ENCODE data around the gene NAIF1.
A peak's percentile ranks its signal among the peaks of the same experiment; 100 is the strongest.
"Not testable (repeated sequence)": the region's sequence is repeated elsewhere in the genome, so short reads cannot be mapped to it uniquely, and the experiment has no call there.

NAIF1 gene

DNA sequence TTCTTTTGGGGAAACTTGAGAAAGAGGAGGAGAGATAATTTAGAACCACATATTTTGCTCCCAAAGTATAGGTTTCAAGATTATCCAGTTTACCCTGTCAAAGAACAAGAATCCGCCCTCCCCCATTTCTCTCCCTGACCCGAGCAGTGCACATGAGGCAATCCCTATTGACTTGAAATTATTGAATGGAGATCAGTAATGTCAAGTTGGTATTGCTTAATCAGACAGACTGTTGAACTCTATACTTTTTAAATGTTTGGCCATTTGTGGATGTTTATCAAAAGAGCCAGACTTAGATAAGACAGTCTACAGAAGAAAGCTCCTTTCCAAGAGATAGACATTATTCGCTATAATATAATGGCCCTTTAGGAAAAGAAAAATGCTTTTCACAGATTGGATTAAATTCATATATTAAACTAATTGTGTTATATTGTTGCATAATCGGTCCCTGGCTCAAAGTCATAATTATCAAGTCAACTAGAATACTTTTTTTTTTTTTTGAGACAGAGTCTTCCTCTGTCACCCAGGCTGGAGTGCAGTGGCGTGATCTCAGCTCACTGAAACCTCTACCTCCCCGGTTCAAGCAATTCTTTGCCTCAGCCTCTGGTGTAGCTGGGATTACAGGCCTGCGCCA lies 6.2 kb upstream of the NAIF1 start:
- H3K9me3 ChIP-seq (ENCODE audit: control extremely low read depth in 1 of 5, control insufficient read depth in 4 of 5, insufficient read depth in 2 of 5, low read depth in 1 of 5, low read length in 4 of 5), result no peaks in the 10 kb centered on the region
- WGBS (ENCODE audit: insufficient coverage), result no CpG with 5 or more reads among the region's 7 CpGs
- peak overlapping the region; percentile 33 to 71 for H3K27ac ChIP-seq (ENCODE audit: insufficient read depth in 1 of 2, low read depth in 1 of 2, low read length in 2 of 2, poor library complexity in 1 of 2, severe bottlenecking in 2 of 2)
- no peaks in the 10 kb centered on the region for H3K27me3 ChIP-seq (replicated peaks in 2 of 5; ENCODE audit: control insufficient read depth in 4 of 5, insufficient read depth in 5 of 5, low read length in 4 of 5)
- peaks cover 0 to 5% (median under 1%) of the 10 kb centered on the region in 4 experiments for H3K36me3 ChIP-seq (ENCODE audit: control insufficient read depth in 4 of 4, insufficient read depth in 4 of 4, low read length in 3 of 4)
- DNase-seq, result no peak
- ChIA-PET CTCF (interaction anchor here (1.2 to 3.1 kb wide), 9 partner anchors 8 to 131 kb away, joined by 3 to 12 read pairs (median 5); no protein-coding TSS in a partner anchor), POLR2A (interaction anchor here (1.4 kb wide), 1 partner anchor 21 kb away, joined by 3 read pairs; no protein-coding TSS in a partner anchor)
- H3K4me3 ChIP-seq (ENCODE audit: control insufficient read depth in 1 of 7, extremely low read depth in 1 of 7, insufficient read depth in 4 of 7, low read depth in 2 of 7, low read length in 6 of 7), result peak overlapping the region in 2 of 7 experiments; percentile 55 to 61
- peaks cover 28 to 59% (median 47%) of the 10 kb centered on the region in 4 experiments for H3K4me1 ChIP-seq (ENCODE audit: control extremely low read depth in 1 of 4, control insufficient read depth in 4 of 4, insufficient read depth in 4 of 4, low read length in 3 of 4)

DNA sequence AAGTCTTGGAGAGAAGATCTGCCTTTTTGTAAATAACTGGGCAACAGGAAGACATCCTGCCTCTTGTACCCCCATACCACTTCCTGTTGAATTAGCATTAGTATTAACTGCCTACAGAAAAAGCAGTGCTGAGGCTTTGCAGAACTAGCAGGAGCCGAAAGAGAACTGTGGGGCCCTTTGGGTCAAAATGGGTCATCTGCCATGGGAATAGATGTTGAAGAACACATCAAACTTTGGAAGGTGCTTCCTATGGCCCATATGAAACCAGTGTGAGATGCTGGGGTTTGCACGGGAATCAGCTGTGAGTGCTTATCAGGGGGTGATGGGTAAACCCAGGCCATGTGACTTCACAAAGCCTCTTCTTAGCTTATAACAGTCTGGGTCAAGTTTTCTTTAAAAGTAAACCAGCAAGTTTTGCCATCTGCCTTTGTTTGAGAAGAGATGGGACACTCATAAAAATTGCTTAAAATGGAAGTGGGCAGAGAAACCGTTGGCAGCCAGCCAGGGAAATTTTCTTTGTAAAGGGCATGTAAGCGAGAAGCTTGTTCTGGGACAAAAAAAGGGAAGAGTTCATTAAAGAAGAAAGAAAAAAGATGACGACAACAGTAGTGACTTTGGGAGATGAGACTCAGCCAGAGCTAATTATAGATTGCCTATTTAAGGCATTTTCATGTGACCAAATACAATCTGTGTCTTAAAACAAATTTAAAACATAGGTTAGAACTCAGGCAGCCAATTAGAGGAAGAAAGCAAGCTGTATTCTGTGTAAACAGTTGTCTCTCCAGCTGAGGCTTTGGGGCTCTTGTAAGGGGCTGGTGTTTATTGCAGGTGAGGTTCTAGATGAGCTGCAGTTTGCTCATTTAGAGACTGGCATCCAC lies 5.3 kb upstream of the NAIF1 start:
- no peaks in the 10 kb centered on the region for H3K27me3 ChIP-seq (replicated peaks in 2 of 5; ENCODE audit: control insufficient read depth in 4 of 5, insufficient read depth in 5 of 5, low read length in 4 of 5)
- H3K4me3 ChIP-seq (ENCODE audit: control insufficient read depth in 1 of 7, extremely low read depth in 1 of 7, insufficient read depth in 4 of 7, low read depth in 2 of 7, low read length in 6 of 7), result peak overlapping the region in 6 of 7 experiments; percentile 2 to 61 (median 52)
- ChIA-PET CTCF (interaction anchor here (1.2 to 3.1 kb wide), 12 partner anchors 9 to 130 kb away, joined by 3 to 12 read pairs (median 4); no protein-coding TSS in a partner anchor), POLR2A (interaction anchor here (0.7 to 1.4 kb wide), 3 partner anchors 9 to 46 kb away, joined by 3 to 4 read pairs (median 3); no protein-coding TSS in a partner anchor)
- DNase-seq, result peak; percentile 79 to 88 (median 84)
- 0% methylated on average over 4 of the region's 5 CpGs for WGBS (ENCODE audit: insufficient coverage)
- H3K9me3 ChIP-seq (ENCODE audit: control extremely low read depth in 1 of 5, control insufficient read depth in 4 of 5, insufficient read depth in 2 of 5, low read depth in 1 of 5, low read length in 4 of 5), result no peaks in the 10 kb centered on the region
- H3K4me1 ChIP-seq (ENCODE audit: control extremely low read depth in 1 of 4, control insufficient read depth in 4 of 4, insufficient read depth in 4 of 4, low read length in 3 of 4), result peaks cover 28 to 56% (median 48%) of the 10 kb centered on the region in 4 experiments
- H3K27ac ChIP-seq (ENCODE audit: insufficient read depth in 1 of 2, low read depth in 1 of 2, low read length in 2 of 2, poor library complexity in 1 of 2, severe bottlenecking in 2 of 2), result peak overlapping the region; percentile 37 to 71
- peaks cover 0 to 5% (median under 1%) of the 10 kb centered on the region in 4 experiments for H3K36me3 ChIP-seq (ENCODE audit: control insufficient read depth in 4 of 4, insufficient read depth in 4 of 4, low read length in 3 of 4)

GRCh38 chr9:128071475-128071874 lies 4.4 kb upstream of the NAIF1 start:
- ChIA-PET POLR2A (interaction anchor here (0.7 kb wide), 3 partner anchors 8 to 45 kb away, joined by 3 to 4 read pairs (median 4); no protein-coding TSS in a partner anchor), CTCF (interaction anchor here (0.8 to 1.9 kb wide), 5 partner anchors 9 to 29 kb away, joined by 3 to 7 read pairs (median 4); no protein-coding TSS in a partner anchor)
- Histone ChIP-seq H3K27ac (ENCODE audit: insufficient read depth in 1 of 2, low read depth in 1 of 2, low read length in 2 of 2, poor library complexity in 1 of 2, severe bottlenecking in 2 of 2) (peak overlapping the region in 1 of 2 experiments; percentile 71), H3K4me1 (ENCODE audit: control extremely low read depth in 1 of 4, control insufficient read depth in 4 of 4, insufficient read depth in 4 of 4, low read length in 3 of 4) (peaks cover 28 to 62% (median 54%) of the 10 kb centered on the region in 4 experiments), H3K4me3 (ENCODE audit: control insufficient read depth in 1 of 7, extremely low read depth in 1 of 7, insufficient read depth in 4 of 7, low read depth in 2 of 7, low read length in 6 of 7) (peak overlapping the region in 3 of 7 experiments; percentile 41 to 55 (median 54))
- DNase-seq; H3K9me3 ChIP-seq (ENCODE audit: control extremely low read depth in 1 of 5, control insufficient read depth in 4 of 5, insufficient read depth in 2 of 5, low read depth in 1 of 5, low read length in 4 of 5); H3K27me3 ChIP-seq (replicated peaks in 2 of 5; ENCODE audit: control insufficient read depth in 4 of 5, insufficient read depth in 5 of 5, low read length in 4 of 5); H3K36me3 ChIP-seq (ENCODE audit: control insufficient read depth in 4 of 4, insufficient read depth in 4 of 4, low read length in 3 of 4): not testable (repeated sequence)
- 87% methylated on average over 10 of the region's 12 CpGs for WGBS (ENCODE audit: insufficient coverage)

- ChIA-PET POLR2A (interaction anchor here (0.6 kb wide), 1 partner anchor 22 kb away, joined by 4 read pairs; no protein-coding TSS in a partner anchor), CTCF (interaction anchor here (0.8 to 1.4 kb wide), 3 partner anchors 17 to 29 kb away, joined by 3 to 7 read pairs (median 5); no protein-coding TSS in a partner anchor)
- Histone ChIP-seq H3K36me3 (ENCODE audit: control insufficient read depth in 4 of 4, insufficient read depth in 4 of 4, low read length in 3 of 4) (no peaks in the 10 kb centered on the region), H3K27me3 (replicated peaks in 2 of 5; ENCODE audit: control insufficient read depth in 4 of 5, insufficient read depth in 5 of 5, low read length in 4 of 5) (no peaks in the 10 kb centered on the region), H3K4me1 (ENCODE audit: control extremely low read depth in 1 of 4, control insufficient read depth in 4 of 4, insufficient read depth in 4 of 4, low read length in 3 of 4) (peaks cover 28 to 68% (median 60%) of the 10 kb centered on the region in 4 experiments), H3K9me3 (ENCODE audit: control extremely low read depth in 1 of 5, control insufficient read depth in 4 of 5, insufficient read depth in 2 of 5, low read depth in 1 of 5, low read length in 4 of 5) (no peaks in the 10 kb centered on the region), H3K4me3 (ENCODE audit: control insufficient read depth in 1 of 7, extremely low read depth in 1 of 7, insufficient read depth in 4 of 7, low read depth in 2 of 7, low read length in 6 of 7) (no peak overlapping the region), H3K27ac (ENCODE audit: insufficient read depth in 1 of 2, low read depth in 1 of 2, low read length in 2 of 2, poor library complexity in 1 of 2, severe bottlenecking in 2 of 2) (peak overlapping the region in 1 of 2 experiments; percentile 11)
- WGBS (ENCODE audit: insufficient coverage), result 60% methylated on average over 4 of the region's 7 CpGs
- no peak for DNase-seq
Measured at GRCh38 chr9:128070874-128071273, 3.8 kb upstream of the NAIF1 start.

DNA sequence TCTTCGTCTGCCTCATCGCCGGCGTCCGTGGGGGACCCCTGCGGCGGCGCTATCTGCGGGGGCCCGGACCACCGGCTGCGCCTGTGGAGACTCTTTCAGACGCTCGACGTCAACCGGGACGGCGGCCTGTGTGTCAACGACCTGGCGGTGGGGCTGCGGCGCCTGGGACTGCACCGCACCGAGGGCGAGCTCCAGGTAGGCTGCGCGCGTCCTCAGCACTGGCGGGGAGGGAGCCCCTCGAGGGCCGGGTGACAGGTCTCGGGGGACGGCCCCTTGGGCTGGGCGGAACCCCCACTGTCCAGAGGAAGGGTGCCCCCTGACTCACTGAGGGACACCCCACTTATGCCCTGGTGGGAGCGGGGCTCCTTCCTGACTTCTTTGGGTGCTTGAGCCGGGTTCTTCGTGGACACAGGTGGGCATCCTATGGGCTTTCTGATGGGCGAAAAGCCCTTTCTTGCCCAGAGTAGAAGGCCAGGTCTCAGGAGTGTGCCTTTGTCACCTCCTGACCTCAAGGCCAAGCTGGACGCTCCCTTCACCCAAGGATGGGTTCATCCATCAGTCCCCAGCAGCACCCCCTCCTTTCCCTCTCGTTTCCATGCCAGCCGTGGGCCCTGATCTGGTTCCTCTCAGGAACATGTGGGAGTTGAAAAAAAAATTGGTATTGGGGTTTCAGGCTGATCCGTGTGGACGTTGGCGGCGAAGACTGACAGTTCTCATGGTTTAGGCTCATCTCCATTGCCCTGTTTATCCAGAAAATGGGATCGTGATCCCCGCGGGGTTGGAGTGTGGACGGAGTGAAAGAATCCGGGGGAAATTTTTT lies 1.5 kb upstream of the NAIF1 start:
- POLR2A ChIA-PET, result no interaction called here
- CTCF ChIA-PET, result interaction anchor here (0.9 to 1.2 kb wide), 2 partner anchors 14 to 48 kb away, joined by 3 read pairs; no protein-coding TSS in a partner anchor
- 6% methylated on average over 38 of the region's 50 CpGs for WGBS (ENCODE audit: insufficient coverage)

More for the DNA sequence above, 1.5 kb upstream of the NAIF1 start:
- H3K9me3 ChIP-seq (ENCODE audit: control extremely low read depth in 1 of 5, control insufficient read depth in 4 of 5, insufficient read depth in 2 of 5, low read depth in 1 of 5, low read length in 4 of 5), result no peaks in the 10 kb centered on the region
- H3K4me3 ChIP-seq (ENCODE audit: control insufficient read depth in 1 of 7, extremely low read depth in 1 of 7, insufficient read depth in 4 of 7, low read depth in 2 of 7, low read length in 6 of 7), result peak overlapping the region; percentile 61 to 99 (median 85)
- DNase-seq, result peak in 1 of 3 donors; percentile 22
- peak overlapping the region in 1 of 2 experiments; percentile 68 for H3K27ac ChIP-seq (ENCODE audit: insufficient read depth in 1 of 2, low read depth in 1 of 2, low read length in 2 of 2, poor library complexity in 1 of 2, severe bottlenecking in 2 of 2)
- H3K4me1 ChIP-seq (ENCODE audit: control extremely low read depth in 1 of 4, control insufficient read depth in 4 of 4, insufficient read depth in 4 of 4, low read length in 3 of 4), result peaks cover 28 to 68% (median 58%) of the 10 kb centered on the region in 4 experiments
- no peaks in the 10 kb centered on the region for H3K27me3 ChIP-seq (replicated peaks in 2 of 5; ENCODE audit: control insufficient read depth in 4 of 5, insufficient read depth in 5 of 5, low read length in 4 of 5)
- peaks cover 1 to 3% (median 2%) of the 10 kb centered on the region in 4 experiments for H3K36me3 ChIP-seq (ENCODE audit: control insufficient read depth in 4 of 4, insufficient read depth in 4 of 4, low read length in 3 of 4)
